SU-DHL-6 (cell line): Measurements from ENCODE around the gene NFAT5.

ENCODE experiments used
- H2AFZ ChIP-seq: fragments of 200-600 bp; sonication (generic); 2 replicates; pipeline ENCODE4 v1.6.1; 2014; ENCODE audit warnings: low read depth, mild to moderate bottlenecking, moderate library complexity, mixed read lengths, antibody characterized with exemption, low read length; ENCODE audit not compliant: severe bottlenecking
- H3F3A ChIP-seq: fragments of 200-600 bp; shearing (Covaris generic); 2 replicates; pipeline ENCODE4 v1.6.0; 2016; ENCODE audit warnings: antibody characterized with exemption, mild to moderate bottlenecking; ENCODE audit not compliant: insufficient read depth
- H3K27ac ChIP-seq: fragments of 200-600 bp; sonication (generic); 2 replicates; pipeline ENCODE4 v1.5.1; 2016; ENCODE audit warnings: low read depth, mild to moderate bottlenecking, low read length, moderate library complexity, mixed read lengths
- H3K27me3 ChIP-seq: fragments of 200-600 bp; sonication (generic), shearing (Covaris generic); 2 replicates; pipeline ENCODE4 v1.6.0; 2014; ENCODE audit warnings: mild to moderate bottlenecking, low read length
- H3K36me3 ChIP-seq: fragments of 200-600 bp; sonication (generic); 2 replicates; pipeline ENCODE4 v1.6.1; 2014; ENCODE audit warnings: mild to moderate bottlenecking, low read length, mixed read lengths
- H3K4me2 ChIP-seq: fragments of 300-600, 200-600 bp; shearing (Covaris generic), sonication (generic); 2 replicates; pipeline ENCODE4 v1.6.0; 2014; ENCODE audit warnings: low read length, low read depth, mild to moderate bottlenecking; ENCODE audit not compliant: poor library complexity, severe bottlenecking
- H3K4me3 ChIP-seq: fragments of 200-600 bp; sonication (generic); 2 replicates; pipeline ENCODE4 v1.5.1; 2014; ENCODE audit warnings: antibody characterized with exemption, low read length, mild to moderate bottlenecking, mixed read lengths; ENCODE audit not compliant: insufficient read depth, poor library complexity, severe bottlenecking
- H3K79me2 ChIP-seq: fragments of 200-600 bp; sonication (generic); 2 replicates; pipeline ENCODE4 v1.6.1; 2014; ENCODE audit warnings: mild to moderate bottlenecking, low read length, moderate library complexity; ENCODE audit not compliant: insufficient read depth
- H3K9ac ChIP-seq: fragments of 200-600 bp; sonication (generic); 2 replicates; pipeline ENCODE4 v1.7.0; 2014; ENCODE audit warnings: mild to moderate bottlenecking, low read length
- H3K9me2 ChIP-seq: fragments of 200-600 bp; sonication (generic); replicated peaks from 2 replicates; pipeline ENCODE4 v1.6.1; 2014; ENCODE audit warnings: low read length; ENCODE audit not compliant: insufficient read depth
- H3K9me3 ChIP-seq: fragments of 200-600 bp; sonication (generic); 2 replicates; pipeline ENCODE4 v1.6.1; 2014; ENCODE audit warnings: low read length, mixed read lengths; ENCODE audit not compliant: insufficient read depth
- H4K20me1 ChIP-seq: fragments of 200-600 bp; sonication (generic); 2 replicates; pipeline ENCODE4 v1.6.1; 2014; ENCODE audit warnings: low read depth, mild to moderate bottlenecking, antibody characterized with exemption, low read length, moderate library complexity, mixed read lengths
- CTCF ChIP-seq: fragments of 200-600 bp; sonication (generic); IDR thresholded peaks from one replicate; pipeline ENCODE4 v1.5.1; 2017; ENCODE audit warnings: antibody characterized with exemption, mild to moderate bottlenecking, low read length, moderate library complexity; ENCODE audit not compliant: insufficient read depth, poor library complexity, severe bottlenecking
- EZH2phosphoT487 ChIP-seq: fragments of 200-600 bp; sonication (generic), shearing (Covaris generic); conservative IDR thresholded peaks from 2 replicates; pipeline ENCODE4 v1.6.1; 2018; ENCODE audit warnings: mild to moderate bottlenecking, antibody characterized with exemption, low read length, moderate library complexity, mixed read lengths

Gene NFAT5

GRCh38 chr16:69660166-69660565, 94.4 kb downstream of the NFAT5 start:
- H3K36me3 ChIP-seq = peaks cover 9% of the 10 kb centered on the region; the same call in 1 of the 2 replicates
- H3F3A ChIP-seq = peaks cover 3% of the 10 kb centered on the region; the same call in 1 of the 2 replicates

GRCh38 chr16:69662901-69663300, 97.1 kb downstream of the NFAT5 start:
- no peak overlapping the region for H3K9ac ChIP-seq
- no peaks in the 10 kb centered on the region for H3K79me2 ChIP-seq
- no peak for TF ChIP-seq EZH2phosphoT487
- no peak for TF ChIP-seq CTCF
- peaks cover 7% of the 10 kb centered on the region; the same call in 1 of the 2 replicates for H3F3A ChIP-seq
- no peaks in the 10 kb centered on the region for H3K9me3 ChIP-seq
- no peaks in the 10 kb centered on the region for H3K27me3 ChIP-seq
- H2AFZ ChIP-seq = no peak overlapping the region
- no peak overlapping the region for H3K4me3 ChIP-seq
- H4K20me1 ChIP-seq = no peaks in the 10 kb centered on the region
- no peak overlapping the region for H3K27ac ChIP-seq
- no peaks in the 10 kb centered on the region; the same call in 1 of the 2 replicates for H3K36me3 ChIP-seq
- H3K4me2 ChIP-seq = no peak overlapping the region
- no peaks in the 10 kb centered on the region for H3K9me2 ChIP-seq

More at GRCh38 chr16:69660166-69660565, 94.4 kb downstream of the NFAT5 start:
- Histone ChIP-seq H3K9ac (no peak overlapping the region), H2AFZ (no peak overlapping the region), H3K4me3 (no peak overlapping the region), H3K27me3 (no peaks in the 10 kb centered on the region), H4K20me1 (no peaks in the 10 kb centered on the region), H3K9me3 (no peaks in the 10 kb centered on the region), H3K79me2 (no peaks in the 10 kb centered on the region), H3K27ac (no peak overlapping the region), H3K4me2 (no peak overlapping the region), H3K9me2 (no peaks in the 10 kb centered on the region)
- TF ChIP-seq EZH2phosphoT487 = no peak
- no peak for TF ChIP-seq CTCF

GRCh38 chr16:69663846-69664245, 98.1 kb downstream of the NFAT5 start:
- Histone ChIP-seq H4K20me1 (no peaks in the 10 kb centered on the region), H3K79me2 (no peaks in the 10 kb centered on the region), H3K9me3 (no peaks in the 10 kb centered on the region), H3K27ac (no peak overlapping the region), H3F3A (peaks cover 7% of the 10 kb centered on the region; the same call in 1 of the 2 replicates), H3K4me3 (no peak overlapping the region), H3K27me3 (no peaks in the 10 kb centered on the region), H3K4me2 (no peak overlapping the region), H3K9ac (no peak overlapping the region), H2AFZ (no peak overlapping the region), H3K9me2 (no peaks in the 10 kb centered on the region), H3K36me3 (no peaks in the 10 kb centered on the region; the same call in 1 of the 2 replicates)
- no peak for TF ChIP-seq CTCF
- TF ChIP-seq EZH2phosphoT487 = no peak
